ENCODE data around the gene ACCSL.

Gene ACCSL

GRCh38 chr11:44016131-44016530 is 31.6 kb upstream of the ACCSL start:
- H3K9me3 Mint-ChIP-seq: peaks cover 4% of the 10 kb centered on the region

GRCh38 chr11:44016546-44017442 is 31.0 kb upstream of the ACCSL start:
- no peak overlapping the region for H3K27ac Mint-ChIP-seq
- peaks cover 44% of the 10 kb centered on the region for H3K27me3 Mint-ChIP-seq (ENCODE audit: low read depth, poor library complexity)
- H3K9me3 Mint-ChIP-seq: peaks cover 11% of the 10 kb centered on the region
- no peak for TF ChIP-seq CTCF (IDR thresholded peaks at IDR 0.05)
- no peaks in the 10 kb centered on the region for H3K36me3 Mint-ChIP-seq (ENCODE audit: low read depth)
- no peak for DNase-seq
- H3K4me1 Mint-ChIP-seq: peaks cover 6% of the 10 kb centered on the region
- H3K4me3 Mint-ChIP-seq: no peak overlapping the region

More at GRCh38 chr11:44016131-44016530, 31.6 kb upstream of the ACCSL start:
- H3K4me1 Mint-ChIP-seq: peaks cover 6% of the 10 kb centered on the region
- no peak overlapping the region for H3K27ac Mint-ChIP-seq
- no peak for DNase-seq
- no peak overlapping the region for H3K4me3 Mint-ChIP-seq
- H3K27me3 Mint-ChIP-seq (ENCODE audit: low read depth, poor library complexity): peaks cover 40% of the 10 kb centered on the region
- no peaks in the 10 kb centered on the region for H3K36me3 Mint-ChIP-seq (ENCODE audit: low read depth)
- no peak for TF ChIP-seq CTCF (IDR thresholded peaks at IDR 0.05)

- DNase-seq: no peak
- peaks cover 19% of the 10 kb centered on the region for H3K9me3 Mint-ChIP-seq
- TF ChIP-seq CTCF (IDR thresholded peaks at IDR 0.05): no peak
- H3K4me3 Mint-ChIP-seq: no peak overlapping the region
- no peaks in the 10 kb centered on the region for H3K36me3 Mint-ChIP-seq (ENCODE audit: low read depth)
- H3K4me1 Mint-ChIP-seq: peaks cover 6% of the 10 kb centered on the region
- no peak overlapping the region for H3K27ac Mint-ChIP-seq
- H3K27me3 Mint-ChIP-seq (ENCODE audit: low read depth, poor library complexity): peaks cover 49% of the 10 kb centered on the region
Measured at GRCh38 chr11:44017443-44018126, 30.2 kb upstream of the ACCSL start.

- DNase-seq: no peak
- Mint-ChIP-seq H3K27me3 (ENCODE audit: low read depth, poor library complexity) (peaks cover 54% of the 10 kb centered on the region), H3K4me3 (no peak overlapping the region), H3K9me3 (peaks cover 24% of the 10 kb centered on the region), H3K27ac (no peak overlapping the region), H3K36me3 (ENCODE audit: low read depth) (no peaks in the 10 kb centered on the region), H3K4me1 (peaks cover 6% of the 10 kb centered on the region)
- TF ChIP-seq CTCF (IDR thresholded peaks at IDR 0.05): no peak
Measured at GRCh38 chr11:44018127-44018521, 29.7 kb upstream of the ACCSL start.

- Mint-ChIP-seq H3K27ac (no peak overlapping the region), H3K4me1 (peaks cover 6% of the 10 kb centered on the region), H3K9me3 (peaks cover 31% of the 10 kb centered on the region), H3K4me3 (no peak overlapping the region), H3K36me3 (ENCODE audit: low read depth) (no peaks in the 10 kb centered on the region), H3K27me3 (ENCODE audit: low read depth, poor library complexity) (peaks cover 54% of the 10 kb centered on the region)
- no peak for TF ChIP-seq CTCF (IDR thresholded peaks at IDR 0.05)
- no peak for DNase-seq
Measured at GRCh38 chr11:44018829-44019228, 29.0 kb upstream of the ACCSL start.
